GM12878 (cell line): ENCODE data around the gene FOXD2.

Source experiments
- RBBP5 ChIP-seq: fragments of 200-600 bp; sonication (generic); conservative IDR thresholded peaks from 2 replicates; pipeline ENCODE4 v1.6.1; 2016
- SUZ12 ChIP-seq: fragments of 200-600 bp; sonication (generic); IDR thresholded peaks from one replicate; pipeline ENCODE4 v1.6.1; 2018; ENCODE audit warnings: antibody characterized with exemption, mild to moderate bottlenecking; ENCODE audit not compliant: unreplicated experiment

- TF ChIP-seq RBBP5, result no peak
- TF ChIP-seq SUZ12, result no peak
Measured at GRCh38 chr1:47433037-47433421, 4.8 kb upstream of the FOXD2 start.
